Subcutaneous abdominal adipose tissue (tissue), 5 donors: Measurements from ENCODE around the gene PARS2.

Source experiments
- H3K27ac ChIP-seq: one replicate; pipeline ENCODE4 v1.7.0; 2013; ENCODE audit warnings: low read depth, mild to moderate bottlenecking, inconsistent platforms, low read length, moderate library complexity
- H3K27me3 ChIP-seq, 5 donors: one replicate each; pipeline ENCODE4 v1.7.0; 2013; ENCODE audit warnings: low read length in 5 of 5, inconsistent platforms in 1 of 5; ENCODE audit not compliant: control insufficient read depth in 5 of 5, insufficient read depth in 4 of 5
- H3K36me3 ChIP-seq, 5 donors: one replicate each; pipeline ENCODE4 v1.7.0; 2013; ENCODE audit warnings: low read length in 5 of 5; ENCODE audit not compliant: control insufficient read depth in 5 of 5, insufficient read depth in 5 of 5
- H3K4me1 ChIP-seq, 5 donors: one replicate each; pipeline ENCODE4 v1.7.0; 2013; ENCODE audit warnings: low read length in 5 of 5, mild to moderate bottlenecking in 3 of 5, moderate library complexity in 1 of 5; ENCODE audit not compliant: control insufficient read depth in 5 of 5, insufficient read depth in 5 of 5
- H3K4me3 ChIP-seq, 5 donors: one replicate each; pipeline ENCODE4 v1.7.0; 2013; ENCODE audit warnings: low read length in 5 of 5, low read depth in 1 of 5
- H3K9ac ChIP-seq, 5 donors: one replicate each; pipeline ENCODE4 v1.7.0; 2013; ENCODE audit warnings: low read length in 5 of 5, mild to moderate bottlenecking in 4 of 5, moderate library complexity in 3 of 5
- H3K9me3 ChIP-seq, 5 donors: one replicate each; pipeline ENCODE4 v1.7.0; 2013; ENCODE audit warnings: low read length in 5 of 5; ENCODE audit not compliant: control insufficient read depth in 5 of 5
- donor health status: healthy.
- donor health status: healthy.
- donor health status: healthy.
- donor health status: healthy.
- donor health status: healthy.

The PARS2 gene

DNA sequence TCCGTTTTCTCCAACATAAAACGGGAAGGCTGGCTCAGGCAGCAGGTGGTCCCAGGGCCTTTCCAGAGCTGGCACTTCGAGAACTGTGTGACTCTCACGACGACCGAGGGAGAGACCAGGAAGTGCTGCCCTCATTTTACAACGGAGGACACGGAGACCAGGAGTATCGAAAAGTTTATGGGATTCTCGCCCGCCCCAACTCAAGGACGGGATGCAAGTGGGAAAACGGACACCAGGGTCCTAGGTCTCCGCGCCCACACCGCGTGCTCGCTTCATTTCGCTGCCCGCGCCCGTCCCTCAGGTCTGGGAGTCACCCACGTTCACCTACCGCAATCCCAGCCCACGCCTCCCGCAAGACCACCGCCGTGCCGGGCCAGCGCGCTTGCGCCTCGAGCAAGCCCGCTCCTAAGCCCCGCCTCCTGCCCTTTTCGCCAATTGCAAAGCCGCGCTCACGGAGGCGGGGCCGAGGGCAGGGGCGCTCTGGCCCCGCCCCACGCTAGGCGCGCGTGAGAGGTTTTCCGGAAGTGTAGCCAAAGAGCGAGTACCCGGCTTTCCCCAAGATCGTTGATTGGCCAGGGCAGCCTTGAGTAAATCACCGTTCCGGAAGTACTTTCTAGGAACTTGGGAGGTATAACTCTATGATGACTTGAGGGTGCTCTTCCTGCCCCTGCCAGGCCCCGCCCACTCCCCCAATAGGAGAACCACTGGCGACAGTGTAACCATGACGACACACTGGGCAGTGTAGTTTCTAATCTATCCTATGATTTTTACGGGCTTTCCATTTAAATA, at the start of gene PARS2:
TSS of gene PARS2 (minus strand) at position 391 of the 789 bp plus-strand sequence. CDS start 5,362 bp downstream, outside the sequence.
- H3K27ac ChIP-seq, result peak within 1 kb of the TSS; percentile 50
- peaks cover 0 to 16% (median 13%) of the 10 kb centered on the region in 5 donors for H3K4me1 ChIP-seq
- H3K4me3 ChIP-seq, result peak within 1 kb of the TSS; percentile 71 to 99 (median 97)
- no peaks in the 10 kb centered on the region for H3K27me3 ChIP-seq
- peak within 1 kb of the TSS; percentile 79 to 98 (median 89) for H3K9ac ChIP-seq
- no peaks in the 10 kb centered on the region for H3K36me3 ChIP-seq
- H3K9me3 ChIP-seq, result no peaks in the 10 kb centered on the region

DNA sequence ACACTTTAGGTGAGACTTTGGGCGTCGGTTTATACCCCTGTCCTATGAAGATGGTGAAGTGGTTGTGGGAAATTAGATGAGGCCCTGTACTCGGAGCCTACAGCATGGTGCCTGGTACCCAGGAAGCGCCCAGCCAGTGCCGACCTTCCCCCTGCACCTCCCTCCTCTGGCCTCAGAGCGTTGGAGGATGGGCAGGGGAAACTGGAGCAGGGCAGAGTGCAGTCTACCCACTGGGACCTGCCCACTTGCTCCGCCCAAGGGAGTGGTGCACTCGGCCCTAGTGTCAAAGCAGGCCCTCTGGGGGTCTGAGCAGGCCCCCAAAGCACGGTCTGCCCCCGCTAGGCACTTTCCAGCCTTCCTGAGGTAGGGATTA, 49.8 kb upstream of the PARS2 start:
- Histone ChIP-seq H3K27me3 (peaks cover 0 to 10% (median 0%) of the 10 kb centered on the region in 5 donors), H3K36me3 (no peaks in the 10 kb centered on the region), H3K9ac (no peak overlapping the region), H3K4me3 (no peak overlapping the region), H3K4me1 (no peaks in the 10 kb centered on the region), H3K9me3 (no peaks in the 10 kb centered on the region), H3K27ac (no peak overlapping the region)

DNA sequence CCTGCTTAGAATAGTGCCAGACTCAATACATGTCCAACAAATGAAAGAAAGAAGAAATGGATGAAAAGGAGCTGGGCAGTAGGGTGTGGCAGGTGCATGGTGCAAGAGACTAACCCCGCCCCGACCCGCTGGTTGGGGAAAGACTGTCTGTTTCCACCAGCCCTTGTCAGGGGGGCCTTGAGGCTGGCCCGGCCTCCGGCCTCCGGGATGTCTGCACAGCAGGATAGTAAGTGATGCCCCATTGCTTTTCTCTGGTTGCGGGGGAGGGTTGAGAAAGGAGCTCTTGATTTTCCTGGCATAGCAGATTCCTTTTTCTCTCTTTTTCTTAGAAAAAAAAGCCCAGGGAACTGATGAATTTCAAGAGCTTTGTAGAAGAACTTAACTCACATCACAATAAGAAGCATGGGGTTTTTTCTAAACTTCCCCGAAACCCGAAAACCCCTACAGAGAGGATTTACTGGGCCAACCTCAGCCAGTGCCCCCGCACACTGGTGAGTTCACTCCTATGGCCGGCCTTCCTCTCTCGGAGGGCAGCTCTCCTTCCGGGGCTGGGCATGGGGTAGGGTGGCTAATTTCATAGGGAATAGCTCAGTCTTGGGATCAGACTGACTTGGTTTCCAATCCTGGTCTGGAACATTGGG, 49.3 kb upstream of the PARS2 start:
- Histone ChIP-seq H3K4me1 (no peaks in the 10 kb centered on the region), H3K36me3 (no peaks in the 10 kb centered on the region), H3K27me3 (peaks cover 0 to 10% (median 0%) of the 10 kb centered on the region in 5 donors), H3K9ac (no peak overlapping the region), H3K27ac (no peak overlapping the region), H3K4me3 (no peak overlapping the region), H3K9me3 (no peaks in the 10 kb centered on the region)

DNA sequence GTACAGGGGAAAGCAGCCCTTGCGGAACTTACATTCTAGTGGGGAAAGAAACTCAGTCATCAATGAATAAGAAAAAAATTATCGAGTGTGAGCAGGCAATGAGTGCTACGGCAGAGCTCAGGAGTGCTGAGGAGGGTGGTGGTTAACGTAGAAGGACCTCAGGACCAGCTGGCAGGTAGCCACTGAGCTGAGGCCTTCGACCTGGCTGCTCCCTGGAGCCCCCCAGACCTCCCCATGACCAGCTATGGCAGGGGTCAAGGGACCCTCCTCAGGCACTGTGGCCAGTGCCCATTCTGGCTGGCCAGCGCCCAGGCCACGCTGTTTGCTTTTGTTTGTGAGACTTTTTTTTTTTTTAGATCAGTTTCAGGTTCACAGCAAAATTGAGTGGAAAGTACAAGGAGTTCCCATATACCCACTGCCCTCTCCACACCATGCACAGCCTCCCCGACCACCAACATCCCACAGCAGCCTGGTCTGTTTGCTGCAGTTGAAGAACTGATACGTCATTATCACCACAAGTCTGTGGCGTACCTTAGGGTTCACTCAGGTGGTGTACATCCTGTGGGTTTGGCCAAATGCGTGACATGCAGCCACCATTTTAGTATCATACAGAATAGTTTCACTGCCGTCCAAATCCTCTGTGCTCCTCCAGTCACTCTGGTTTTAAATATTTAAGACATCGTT, 48.6 kb upstream of the PARS2 start:
- peaks cover 0 to 10% (median 0%) of the 10 kb centered on the region in 5 donors for H3K27me3 ChIP-seq
- H3K4me3 ChIP-seq, result no peak overlapping the region
- no peak overlapping the region for H3K27ac ChIP-seq
- H3K9ac ChIP-seq, result no peak overlapping the region
- no peaks in the 10 kb centered on the region for H3K36me3 ChIP-seq
- H3K4me1 ChIP-seq, result no peaks in the 10 kb centered on the region
- H3K9me3 ChIP-seq, result no peaks in the 10 kb centered on the region

DNA sequence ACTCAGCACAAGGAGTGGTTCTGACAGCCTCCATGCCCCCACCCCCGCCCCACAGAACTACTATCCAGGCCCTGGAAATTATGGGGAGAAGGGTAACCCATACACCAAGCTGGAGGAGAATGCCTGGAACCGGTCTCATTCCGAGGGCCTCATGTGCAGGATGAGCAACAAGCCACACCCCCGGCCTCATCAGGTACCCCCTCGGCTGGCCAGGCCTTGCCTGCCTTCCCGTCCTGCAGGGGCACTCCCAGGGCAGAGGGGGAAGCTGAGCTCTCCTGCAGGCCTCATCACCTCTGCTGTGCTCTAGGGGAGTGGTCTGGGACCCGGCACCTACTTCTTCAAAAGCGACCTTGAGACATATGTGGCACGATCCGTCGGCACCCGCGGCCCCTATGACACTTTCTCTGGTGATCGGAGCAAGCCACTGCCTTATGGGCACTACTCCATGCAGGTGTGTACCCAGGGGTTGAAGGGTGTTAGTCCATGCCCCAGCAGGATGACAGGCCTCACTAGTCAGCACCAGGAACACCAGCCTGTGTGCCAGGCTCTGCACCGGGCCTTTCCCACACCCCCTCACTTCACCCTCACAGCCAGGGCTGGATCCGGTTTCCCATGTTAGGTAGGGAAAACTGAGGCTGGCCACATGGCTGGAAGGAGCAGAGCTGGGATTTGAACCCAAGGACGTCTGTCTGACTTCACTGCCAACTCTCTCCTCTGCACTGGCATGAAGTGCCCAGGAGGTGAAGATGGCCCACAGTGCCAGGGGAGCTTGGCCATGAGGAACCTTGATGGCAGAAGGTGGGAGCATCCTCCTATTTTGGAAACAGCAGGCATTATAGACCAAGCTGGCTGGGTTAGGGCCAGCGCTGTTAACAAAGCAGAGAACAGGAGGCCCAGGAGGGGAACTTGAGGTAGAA, 47.7 kb upstream of the PARS2 start:
- Histone ChIP-seq H3K27ac (no peak overlapping the region), H3K4me1 (no peaks in the 10 kb centered on the region), H3K9ac (no peak overlapping the region), H3K4me3 (no peak overlapping the region), H3K27me3 (peaks cover 0 to 10% (median 0%) of the 10 kb centered on the region in 5 donors), H3K9me3 (no peaks in the 10 kb centered on the region), H3K36me3 (no peaks in the 10 kb centered on the region)

DNA sequence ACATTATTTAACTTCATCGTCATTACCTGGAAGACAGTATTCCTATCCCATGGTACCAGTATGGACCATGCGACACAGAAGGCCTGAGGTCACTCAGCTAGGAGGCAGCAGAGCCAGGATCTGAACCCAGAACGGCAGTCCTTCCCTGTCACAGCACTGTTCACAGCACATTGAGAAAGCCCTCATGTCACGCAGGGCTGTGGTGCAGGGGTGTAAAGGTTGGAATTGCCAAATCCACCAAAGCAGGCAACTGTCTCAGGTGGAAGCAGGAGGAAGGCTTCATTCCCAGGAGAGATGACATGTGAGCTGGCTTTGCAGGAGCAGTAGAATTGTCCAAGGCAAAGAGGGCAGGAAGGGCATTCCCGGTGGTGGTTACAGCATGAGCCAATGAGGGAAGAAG, 46.7 kb upstream of the PARS2 start:
- Histone ChIP-seq H3K27ac (no peak overlapping the region), H3K9me3 (no peaks in the 10 kb centered on the region), H3K4me3 (no peak overlapping the region), H3K4me1 (no peaks in the 10 kb centered on the region), H3K27me3 (peaks cover 0 to 10% (median 0%) of the 10 kb centered on the region in 5 donors), H3K9ac (no peak overlapping the region), H3K36me3 (no peaks in the 10 kb centered on the region)

DNA sequence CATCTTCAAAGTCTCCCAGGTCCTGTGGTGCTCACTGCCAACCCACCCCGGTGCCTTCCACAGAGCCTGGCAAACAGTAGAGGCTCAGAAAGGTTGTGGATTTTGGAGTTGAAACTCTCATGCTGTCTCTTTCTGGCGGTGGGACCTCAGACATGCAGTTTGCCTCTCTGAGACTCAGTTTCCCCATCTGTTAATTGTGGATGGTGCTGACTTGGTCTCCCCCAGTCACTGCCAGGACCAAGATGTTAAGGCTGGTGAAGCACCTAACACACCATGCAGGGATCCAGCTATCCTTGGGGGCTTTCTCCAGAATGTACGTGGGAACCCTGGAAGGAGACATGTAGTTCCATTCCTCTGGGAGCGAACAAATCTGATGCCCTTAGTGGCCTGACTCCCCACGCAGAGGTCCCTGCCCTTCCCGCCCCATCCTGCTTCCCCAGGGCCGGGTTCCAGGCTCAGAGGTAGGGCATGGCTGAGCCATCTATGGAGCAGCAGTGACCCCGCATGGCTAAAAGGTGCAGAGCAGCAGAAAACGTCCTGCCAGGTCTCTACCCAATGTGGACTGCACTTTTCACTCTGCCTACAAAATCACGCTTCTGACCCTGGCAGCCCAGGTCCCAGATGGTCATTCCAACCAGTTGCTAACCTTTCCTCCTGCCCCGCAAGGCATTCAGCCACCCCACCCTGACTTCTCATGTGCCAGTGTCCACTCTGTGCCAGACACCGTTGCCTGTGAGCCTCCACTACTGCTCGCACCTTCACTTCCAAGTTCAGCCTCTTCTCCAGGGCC, 46.0 kb upstream of the PARS2 start:
- Histone ChIP-seq H3K27me3 (peaks cover 0 to 10% (median 0%) of the 10 kb centered on the region in 5 donors), H3K36me3 (no peaks in the 10 kb centered on the region), H3K4me1 (no peaks in the 10 kb centered on the region), H3K9ac (no peak overlapping the region), H3K27ac (no peak overlapping the region), H3K4me3 (no peak overlapping the region), H3K9me3 (no peaks in the 10 kb centered on the region)

DNA sequence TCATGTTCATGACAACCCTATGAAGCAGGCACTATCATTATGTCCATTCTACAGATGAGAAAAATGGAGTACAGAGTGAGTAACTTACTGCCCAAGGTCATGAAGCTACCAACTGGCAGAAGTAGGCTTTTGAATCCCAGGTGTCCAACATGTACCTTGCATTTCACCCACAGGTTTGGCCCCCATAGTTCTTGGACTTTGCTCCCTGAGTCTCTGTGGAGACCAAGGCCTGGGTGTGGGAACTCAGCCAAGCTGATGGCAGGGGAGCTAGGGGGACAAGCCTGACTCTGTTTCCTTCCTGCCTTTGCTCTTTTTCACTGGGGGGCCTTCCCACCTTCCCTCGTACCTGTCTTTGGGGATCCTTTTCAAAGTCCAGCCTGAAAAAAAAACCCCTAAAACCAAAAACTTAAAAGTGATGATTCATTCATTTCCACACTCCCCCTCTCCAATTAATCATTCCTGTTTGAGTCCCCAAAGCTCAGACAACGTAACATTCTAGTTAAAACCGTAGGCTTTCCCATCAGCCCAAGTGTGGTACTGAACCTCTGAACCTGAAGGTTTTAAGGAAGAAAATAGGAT, 45.3 kb upstream of the PARS2 start:
- no peaks in the 10 kb centered on the region for H3K9me3 ChIP-seq
- no peak overlapping the region for H3K27ac ChIP-seq
- no peaks in the 10 kb centered on the region for H3K36me3 ChIP-seq
- no peaks in the 10 kb centered on the region for H3K4me1 ChIP-seq
- H3K9ac ChIP-seq, result no peak overlapping the region
- peaks cover 0 to 10% (median 0%) of the 10 kb centered on the region in 5 donors for H3K27me3 ChIP-seq
- H3K4me3 ChIP-seq, result no peak overlapping the region
